ENCODE results near the gene HEY2. TPM values are rescaled to one million over a fixed set of nuclear protein-coding genes. Genes with fewer than 3 reads are reported as not detected.

Gene HEY2
- total RNA-seq, 4 donors from 2014 or later, result 0.41 to 0.79 TPM; not detected in 2

DNA sequence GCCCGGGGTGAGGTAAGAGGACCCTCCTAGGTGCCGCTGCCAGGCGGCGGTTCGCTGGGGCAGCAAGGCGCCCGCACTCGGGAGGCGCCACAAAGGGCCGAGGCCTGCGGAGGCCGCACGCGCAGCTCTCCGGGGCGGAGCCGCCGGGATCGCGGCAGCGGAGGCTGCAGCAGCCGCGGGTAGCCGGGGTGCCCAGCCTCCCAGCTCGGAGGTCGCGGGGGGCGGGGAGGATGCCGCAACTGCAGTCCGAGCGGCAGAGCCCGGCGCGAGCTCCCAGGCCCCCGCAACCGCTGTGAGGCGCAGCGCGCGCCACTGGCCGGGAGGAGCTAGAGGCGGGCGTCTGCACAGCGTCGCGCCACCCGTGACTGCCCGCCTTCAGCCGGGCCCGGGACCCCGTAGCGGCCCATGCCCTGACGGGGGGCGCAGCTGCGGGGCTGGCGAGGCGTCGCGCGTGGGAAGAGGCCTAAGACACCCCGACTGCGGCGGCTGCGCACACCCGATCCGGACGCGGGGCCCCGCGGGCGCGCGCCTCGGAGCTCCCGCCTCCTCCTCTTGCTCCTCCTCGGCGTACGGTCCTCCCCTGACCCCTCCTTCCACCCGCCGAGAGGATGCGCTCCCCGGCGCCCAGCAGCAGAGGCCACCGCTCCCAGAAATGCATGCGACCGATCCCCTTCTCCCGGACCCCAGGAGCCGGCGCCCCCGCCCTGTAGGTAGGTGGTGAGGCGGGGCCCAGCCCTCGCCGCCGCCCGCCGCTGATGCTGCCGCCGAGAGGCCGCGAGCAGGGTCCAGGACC, 41.1 kb downstream of the HEY2 start, which contains the start of gene NCOA7:
NCOA7 (plus strand) TSS at position 603 of the 793 bp plus-strand sequence. CDS start 24,395 bp downstream, outside the sequence.
- DNase-seq, result peak; percentile 82
- Histone ChIP-seq H3K27me3 (no peaks in the 10 kb centered on the region), H3K27ac (peak within 1 kb of the TSS; percentile 94 to 98 (median 98)), H3K4me1 (peaks cover 12 to 20% (median 13%) of the 10 kb centered on the region in 4 donors), H3K36me3 (no peaks in the 10 kb centered on the region), H3K9me3 (no peaks in the 10 kb centered on the region), H3K4me3 (peak within 1 kb of the TSS; percentile 61 to 85 (median 74))
- TF ChIP-seq, protein P1, sequence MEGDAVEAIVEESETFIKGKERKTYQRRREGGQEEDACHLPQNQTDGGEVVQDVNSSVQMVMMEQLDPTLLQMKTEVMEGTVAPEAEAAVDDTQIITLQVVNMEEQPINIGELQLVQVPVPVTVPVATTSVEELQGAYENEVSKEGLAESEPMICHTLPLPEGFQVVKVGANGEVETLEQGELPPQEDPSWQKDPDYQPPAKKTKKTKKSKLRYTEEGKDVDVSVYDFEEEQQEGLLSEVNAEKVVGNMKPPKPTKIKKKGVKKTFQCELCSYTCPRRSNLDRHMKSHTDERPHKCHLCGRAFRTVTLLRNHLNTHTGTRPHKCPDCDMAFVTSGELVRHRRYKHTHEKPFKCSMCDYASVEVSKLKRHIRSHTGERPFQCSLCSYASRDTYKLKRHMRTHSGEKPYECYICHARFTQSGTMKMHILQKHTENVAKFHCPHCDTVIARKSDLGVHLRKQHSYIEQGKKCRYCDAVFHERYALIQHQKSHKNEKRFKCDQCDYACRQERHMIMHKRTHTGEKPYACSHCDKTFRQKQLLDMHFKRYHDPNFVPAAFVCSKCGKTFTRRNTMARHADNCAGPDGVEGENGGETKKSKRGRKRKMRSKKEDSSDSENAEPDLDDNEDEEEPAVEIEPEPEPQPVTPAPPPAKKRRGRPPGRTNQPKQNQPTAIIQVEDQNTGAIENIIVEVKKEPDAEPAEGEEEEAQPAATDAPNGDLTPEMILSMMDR (IDR thresholded peaks at IDR 0.05), result no peak
- TF ChIP-seq POLR2A (IDR thresholded peaks at IDR 0.05) (peak; percentile 86), POLR2AphosphoS5 (IDR thresholded peaks at IDR 0.05) (peak; percentile 88 to 93 (median 89))
- in situ Hi-C loops (cut with MboI; ENCODE audit: low pct_ligation_motif_present in 1 of 4, low pct_unique_long_range_greater_than_20kb in 1 of 4, low sequenced_read_pairs in 3 of 4) (loop anchor here in 1 of 4 donors (25.0 kb wide), 1 partner anchor 172 kb away; the partner anchor contains the start of gene HINT3), intact Hi-C loops (cut with DNase I; ENCODE audit: low total_unique reads) (no loop called here)
- 0 to 1% methylated on average over 2 to 47 of the region's 100 CpGs for WGBS, 2 donors (ENCODE audit: low coverage in 1 of 2)

GRCh38 chr6:125791151-125791819, 41.9 kb downstream of the HEY2 start:
- DNase-seq, result peak; percentile 46
- TF ChIP-seq, protein P1 (IDR thresholded peaks at IDR 0.05), result peak; percentile 30 to 45 (median 45)
- TF ChIP-seq POLR2AphosphoS5 (IDR thresholded peaks at IDR 0.05) (peak in 1 of 3 donors; percentile 27), POLR2A (IDR thresholded peaks at IDR 0.05) (no peak), EP300 (IDR thresholded peaks at IDR 0.05; ENCODE audit: low read depth) (no peak)
- in situ Hi-C loops (cut with MboI; ENCODE audit: low pct_ligation_motif_present in 1 of 4, low pct_unique_long_range_greater_than_20kb in 1 of 4, low sequenced_read_pairs in 3 of 4) (loop anchor here in 1 of 4 donors (25.0 kb wide), 1 partner anchor 171 kb away; the partner anchor contains the start of gene HINT3), intact Hi-C loops (cut with DNase I; ENCODE audit: low total_unique reads) (no loop called here)
- peak overlapping the region; percentile 61 to 85 (median 74) for H3K4me3 ChIP-seq
- H3K36me3 ChIP-seq, result no peaks in the 10 kb centered on the region
- H3K27me3 ChIP-seq, result no peaks in the 10 kb centered on the region
- 0% methylated on average over 1 to 28 of the region's 28 CpGs for WGBS, 2 donors (ENCODE audit: low coverage in 1 of 2)
- no peaks in the 10 kb centered on the region for H3K9me3 ChIP-seq
- H3K4me1 ChIP-seq, result peaks cover 12 to 20% (median 13%) of the 10 kb centered on the region in 4 donors
- H3K27ac ChIP-seq, result peak overlapping the region; percentile 94 to 98 (median 98)

DNA sequence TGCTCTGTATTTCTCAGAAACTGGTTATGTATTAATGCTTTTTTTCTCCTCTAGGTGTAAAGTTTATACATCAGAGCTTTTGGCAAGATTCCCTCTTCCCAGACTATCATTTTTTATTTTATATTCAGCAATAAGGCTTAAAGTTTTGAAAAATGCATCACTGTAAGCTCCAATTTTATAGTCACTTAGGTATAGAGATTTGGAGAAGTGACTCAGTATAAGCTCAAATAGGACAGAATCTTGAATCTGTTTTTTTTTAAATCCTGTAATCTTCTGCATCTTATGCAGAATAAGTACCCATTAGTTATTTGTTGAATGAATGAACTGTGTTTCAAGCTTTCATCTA, 42.4 kb downstream of the HEY2 start:
- in situ Hi-C loops (cut with MboI; ENCODE audit: low pct_ligation_motif_present in 1 of 4, low pct_unique_long_range_greater_than_20kb in 1 of 4, low sequenced_read_pairs in 3 of 4) (loop anchor here in 1 of 4 donors (25.0 kb wide), 1 partner anchor 171 kb away; the partner anchor contains the start of gene HINT3), intact Hi-C loops (cut with DNase I; ENCODE audit: low total_unique reads) (no loop called here)

More for the DNA sequence above, 42.4 kb downstream of the HEY2 start:
- H3K9me3 ChIP-seq, result no peaks in the 10 kb centered on the region
- peak overlapping the region in 2 of 4 donors; percentile 61 to 85 for H3K4me3 ChIP-seq
- TF ChIP-seq EP300 (IDR thresholded peaks at IDR 0.05; ENCODE audit: low read depth), result no peak
- TF ChIP-seq, protein P1 (IDR thresholded peaks at IDR 0.05), result peak in 1 of 5 experiments; percentile 7
- no peaks in the 10 kb centered on the region for H3K27me3 ChIP-seq
- no peak for DNase-seq
- peaks cover 12 to 20% (median 13%) of the 10 kb centered on the region in 4 donors for H3K4me1 ChIP-seq
- no peaks in the 10 kb centered on the region for H3K36me3 ChIP-seq
- peak overlapping the region; percentile 94 to 98 (median 98) for H3K27ac ChIP-seq
